Measurements from ENCODE around the gene IPO13.

IPO13 gene

GRCh38 chr1:44016041-44016889 lies 69.5 kb downstream of the IPO13 start:
- Histone ChIP-seq H3K36me3 (ENCODE audit: control insufficient read depth in 2 of 2, insufficient read depth in 2 of 2, low read length in 2 of 2) (peaks cover 0 to 2% of the 10 kb centered on the region in 2 donors), H3K4me1 (ENCODE audit: control insufficient read depth, insufficient read depth, low read length) (peaks cover 2% of the 10 kb centered on the region), H3K9ac (ENCODE audit: low read length in 2 of 2) (no peak overlapping the region), H3K27me3 (ENCODE audit: control insufficient read depth in 1 of 2, insufficient read depth in 2 of 2, low read length in 2 of 2) (no peaks in the 10 kb centered on the region), H3K4me3 (ENCODE audit: low read length in 2 of 2) (no peak overlapping the region), H3K9me3 (ENCODE audit: control insufficient read depth in 2 of 2, low read length in 2 of 2) (no peaks in the 10 kb centered on the region), H3K27ac (ENCODE audit: low read length) (no peak overlapping the region)

GRCh38 chr1:44016890-44017400 lies 70.2 kb downstream of the IPO13 start:
- H3K4me1 ChIP-seq (ENCODE audit: control insufficient read depth, insufficient read depth, low read length) = peaks cover 2% of the 10 kb centered on the region
- H3K4me3 ChIP-seq (ENCODE audit: low read length in 2 of 2) = no peak overlapping the region
- no peaks in the 10 kb centered on the region for H3K9me3 ChIP-seq (ENCODE audit: control insufficient read depth in 2 of 2, low read length in 2 of 2)
- H3K27ac ChIP-seq (ENCODE audit: low read length) = no peak overlapping the region
- H3K9ac ChIP-seq (ENCODE audit: low read length in 2 of 2) = no peak overlapping the region
- peaks cover 0 to 3% of the 10 kb centered on the region in 2 donors for H3K36me3 ChIP-seq (ENCODE audit: control insufficient read depth in 2 of 2, insufficient read depth in 2 of 2, low read length in 2 of 2)
- H3K27me3 ChIP-seq (ENCODE audit: control insufficient read depth in 1 of 2, insufficient read depth in 2 of 2, low read length in 2 of 2) = no peaks in the 10 kb centered on the region
